ENCODE results near the gene SLC25A21.
"Not testable (repeated sequence)": the region's sequence is repeated elsewhere in the genome, so short reads cannot be mapped to it uniquely, and the experiment has no call there.

SLC25A21 gene

DNA sequence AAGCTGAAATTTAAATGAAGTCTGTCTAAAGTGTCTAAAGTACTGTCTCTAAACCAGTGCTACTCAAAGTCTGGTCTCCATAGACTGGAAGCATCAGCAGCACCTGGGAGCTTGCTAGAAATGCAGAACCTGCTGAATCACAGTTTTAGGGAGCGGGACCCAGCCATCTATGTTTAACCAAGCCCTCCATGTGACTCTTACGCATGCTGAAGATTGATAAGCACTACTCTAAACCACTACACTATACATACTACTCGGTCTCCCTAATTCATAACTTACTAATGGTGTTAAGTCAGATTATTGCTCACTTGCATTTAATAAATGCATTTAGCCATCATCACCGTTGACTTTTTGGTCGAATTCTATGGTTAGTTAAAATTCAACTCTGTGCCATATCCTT lies 88.8 kb downstream of the SLC25A21 start:
- DNase-seq, result no peak

DNA sequence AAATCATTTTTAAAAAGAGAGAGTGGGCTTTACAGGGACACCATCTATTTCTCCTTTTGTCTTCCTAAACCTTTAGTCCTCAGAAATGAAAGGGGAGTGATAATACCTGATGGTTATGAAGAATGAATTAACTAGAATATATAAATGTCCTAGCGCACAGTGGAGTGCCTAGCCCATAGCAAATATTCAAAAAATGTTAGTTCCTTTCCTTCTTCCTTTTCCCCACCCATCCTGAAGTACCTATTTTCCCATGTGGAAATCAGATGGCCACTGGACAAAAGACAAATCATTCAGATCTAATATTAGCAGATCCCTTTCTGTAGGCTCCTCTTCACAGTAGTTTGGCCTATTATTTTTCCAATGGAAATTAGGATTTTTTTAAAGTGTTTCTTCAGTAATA lies 90.0 kb downstream of the SLC25A21 start:
- DNase-seq, result no peak

DNA sequence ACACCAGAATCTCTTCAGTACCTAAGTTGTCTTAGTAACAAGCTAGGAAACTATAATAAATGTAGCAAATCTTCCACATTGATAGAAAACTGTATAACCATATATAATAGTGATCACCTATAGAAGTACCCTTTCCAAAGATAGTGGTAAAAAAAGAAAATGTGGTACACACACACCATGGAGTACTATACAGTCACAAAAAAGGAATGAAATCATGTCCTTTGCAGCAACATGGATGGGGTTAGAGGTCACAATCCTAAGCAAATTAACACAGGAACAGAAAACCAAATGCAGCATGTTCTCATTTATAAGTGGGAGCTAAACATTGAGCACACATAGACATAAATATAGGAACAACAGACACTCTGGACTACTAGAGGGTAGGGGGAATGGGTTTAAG lies 90.5 kb downstream of the SLC25A21 start:
- no peak for DNase-seq

DNA sequence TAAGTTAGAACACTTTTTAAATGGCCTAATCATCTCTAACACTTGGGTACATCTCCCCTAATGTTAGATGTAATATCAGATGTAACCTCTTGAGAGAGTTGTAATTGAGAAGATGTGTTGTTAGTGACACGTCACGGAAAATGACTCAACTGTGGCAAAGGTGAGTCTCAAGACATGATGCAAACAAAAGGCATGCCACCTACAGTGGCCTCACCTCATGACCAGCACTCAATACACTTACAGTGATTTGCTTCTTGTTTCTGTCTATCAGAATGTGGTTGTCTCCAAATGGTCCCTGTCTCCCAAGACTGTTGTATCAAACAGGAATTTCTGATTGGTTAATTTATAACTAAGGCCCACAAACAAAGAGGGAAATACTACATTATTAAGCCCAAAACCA lies 91.2 kb downstream of the SLC25A21 start:
- no peak for DNase-seq

DNA sequence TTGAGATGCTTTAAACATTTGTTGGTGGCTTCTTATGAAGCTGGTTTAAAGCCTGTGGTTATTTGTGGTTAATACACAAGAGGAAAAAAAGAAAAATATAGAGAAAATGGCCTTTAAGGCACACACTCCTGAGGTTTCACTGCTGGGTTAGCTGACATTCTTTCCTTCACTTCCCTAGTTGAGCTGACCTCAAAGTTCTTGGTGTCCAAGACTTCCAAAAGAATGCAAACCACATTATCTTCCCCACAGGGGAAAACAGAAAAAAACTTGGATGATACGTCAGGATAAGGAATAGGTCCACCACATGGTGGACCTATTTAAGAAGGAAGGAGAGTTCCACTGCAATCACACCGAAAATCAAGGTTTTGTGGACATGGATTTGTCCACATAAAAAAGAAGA lies 94.3 kb downstream of the SLC25A21 start:
- DNase-seq, result no peak

DNA sequence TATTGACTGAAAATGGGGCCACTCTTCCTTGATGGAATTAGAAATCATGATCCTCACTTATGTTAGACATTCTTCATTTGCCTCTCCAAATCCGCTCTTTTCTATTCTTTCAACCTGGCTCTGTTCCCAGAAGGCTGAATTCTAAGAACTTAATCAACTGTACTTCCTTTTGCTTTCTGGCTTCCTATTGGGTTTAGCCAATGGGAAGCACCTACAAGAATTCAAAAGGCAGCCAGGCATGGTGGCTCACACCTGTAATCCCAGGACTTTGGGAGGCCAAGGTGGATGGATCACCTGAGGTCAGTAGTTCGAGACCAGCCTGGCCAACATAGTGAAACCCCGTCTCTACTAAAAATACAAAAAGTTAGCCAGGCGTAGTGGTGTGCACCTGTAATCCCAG lies 98.1 kb downstream of the SLC25A21 start:
- DNase-seq, result not testable (repeated sequence)

DNA sequence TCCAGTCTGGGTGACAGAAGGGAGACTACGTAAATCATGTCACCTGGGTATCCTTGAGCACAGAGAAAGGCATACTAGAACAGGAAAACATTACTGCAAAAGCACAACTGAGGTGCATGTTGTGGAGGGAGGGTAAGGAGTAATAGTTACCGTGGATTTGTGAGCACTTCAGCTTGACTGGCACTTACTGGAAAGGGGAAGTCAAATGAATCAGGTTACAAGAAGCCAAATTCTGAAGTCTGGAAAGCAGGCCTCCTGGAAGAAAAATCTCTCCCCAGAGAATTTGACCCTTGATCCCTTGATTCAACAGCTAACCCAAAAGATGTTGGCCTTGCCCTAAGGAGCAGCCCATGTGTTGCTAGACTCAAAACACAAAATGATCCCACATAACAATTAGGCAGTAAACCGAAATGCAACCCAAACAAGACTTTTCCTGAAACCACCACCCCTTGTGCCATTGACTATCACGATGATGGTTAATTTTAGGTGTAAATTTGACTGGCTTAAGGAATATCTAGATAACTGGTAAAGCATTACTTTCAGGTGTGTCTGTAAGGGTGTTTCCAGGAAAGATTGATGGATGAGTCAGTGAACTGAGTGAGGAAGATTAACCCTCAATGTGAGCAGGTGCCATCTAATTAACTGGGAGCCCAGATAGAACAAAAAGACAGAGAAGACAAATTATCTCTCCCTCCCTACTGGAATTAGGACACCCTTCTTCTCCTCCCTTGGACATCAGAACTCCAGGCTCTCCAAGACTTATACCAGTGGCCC lies 108.8 kb downstream of the SLC25A21 start:
- DNase-seq, result no peak

DNA sequence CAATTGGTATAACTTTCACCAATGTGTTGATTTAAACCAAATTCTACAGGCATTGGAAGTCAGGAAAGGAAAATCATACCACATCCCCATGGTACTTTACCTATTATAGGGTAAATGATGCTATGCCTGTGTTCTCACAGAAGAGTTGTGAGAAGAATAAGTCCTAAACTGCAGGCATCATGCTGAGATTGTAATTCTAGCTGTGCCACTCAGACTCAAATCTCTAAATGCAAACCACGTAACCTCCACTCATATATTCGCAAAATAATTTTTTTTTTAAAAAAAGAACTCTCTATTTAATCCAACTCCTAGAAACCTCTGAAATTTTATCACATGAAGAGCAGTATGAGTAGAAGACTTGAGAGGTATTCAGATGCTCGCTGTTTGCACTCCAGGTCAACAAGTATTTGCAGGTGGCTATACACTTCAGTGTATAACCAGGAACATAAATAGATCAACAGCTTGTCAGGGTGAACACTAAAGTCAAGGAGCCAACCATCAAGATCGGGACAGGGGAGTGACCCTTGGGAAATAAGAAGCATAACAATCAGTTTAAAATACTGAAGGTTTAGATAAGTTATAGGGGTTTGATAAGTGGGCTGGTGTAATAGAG lies 110.1 kb downstream of the SLC25A21 start:
- no peak for DNase-seq

DNA sequence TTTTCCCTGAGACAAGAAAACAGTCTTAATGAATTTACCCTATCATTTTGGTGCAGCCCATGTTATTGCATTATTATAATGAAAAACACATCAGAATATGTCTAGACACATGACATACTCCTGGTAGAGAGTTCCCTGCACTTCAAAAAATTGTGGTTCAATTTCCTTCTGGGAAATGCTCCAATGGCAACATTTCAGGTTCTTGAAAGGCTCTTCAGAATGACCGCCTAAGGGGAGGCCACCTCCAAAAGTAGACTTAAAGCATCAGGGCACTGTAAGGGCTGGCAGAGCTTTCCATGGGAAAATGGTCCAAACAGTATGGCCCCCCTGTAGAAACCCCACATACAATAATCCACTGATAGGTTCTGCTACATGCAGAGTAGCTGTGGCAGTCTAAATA lies 110.7 kb downstream of the SLC25A21 start:
- DNase-seq, result no peak

DNA sequence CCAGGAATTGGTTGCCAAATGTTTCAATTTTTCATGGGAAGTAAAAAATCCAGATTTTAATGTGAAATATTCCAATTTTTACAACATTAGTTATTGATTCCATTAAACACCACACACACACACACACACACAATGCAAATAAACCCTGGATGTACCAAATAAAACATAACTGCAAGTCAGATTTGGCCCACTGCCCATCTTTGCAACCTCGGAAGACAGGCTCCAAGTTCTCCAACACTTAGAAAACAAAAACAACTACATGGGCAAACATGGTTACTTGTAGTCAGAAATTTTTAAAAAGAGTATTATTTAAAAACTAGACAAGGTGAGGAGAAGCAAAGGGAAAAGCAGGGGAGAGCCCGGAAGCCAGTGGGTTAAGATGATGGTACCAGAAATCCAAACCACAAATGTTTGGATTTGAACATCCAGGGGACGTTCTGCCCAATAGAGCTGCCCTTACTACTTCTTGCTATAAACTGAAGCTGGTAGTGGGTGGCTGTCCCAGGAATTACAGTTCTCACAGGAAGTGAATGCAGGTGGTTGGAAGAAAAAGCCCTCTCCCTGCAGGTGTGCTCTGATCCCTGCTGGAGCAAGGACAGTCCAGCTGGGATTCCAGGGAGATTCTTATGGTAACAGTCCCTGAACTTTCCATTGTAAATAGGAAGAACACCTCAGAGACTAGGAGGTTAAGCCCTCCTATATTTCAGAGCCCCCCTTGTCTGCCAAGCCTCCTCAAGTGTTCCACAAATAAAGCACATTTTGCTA lies 111.7 kb downstream of the SLC25A21 start:
- DNase-seq, result no peak

DNA sequence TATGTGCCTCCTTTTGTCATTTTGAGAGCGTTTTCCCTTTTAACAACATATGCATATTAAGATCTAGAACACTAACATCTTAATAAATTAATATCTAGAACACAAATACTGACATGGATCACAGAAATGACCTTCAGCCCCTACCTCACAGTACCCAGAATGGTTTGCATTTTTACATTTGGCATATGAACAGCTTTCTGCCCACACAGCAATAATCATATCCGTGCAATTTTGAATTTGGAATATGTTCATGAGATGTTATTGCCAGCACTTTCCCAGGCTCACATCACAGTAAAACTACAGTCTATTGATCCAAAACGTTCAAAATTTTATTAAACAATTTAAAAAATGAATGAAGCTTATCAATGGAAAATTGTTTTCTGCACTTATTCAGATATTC lies 114.6 kb downstream of the SLC25A21 start:
- DNase-seq, result no peak

DNA sequence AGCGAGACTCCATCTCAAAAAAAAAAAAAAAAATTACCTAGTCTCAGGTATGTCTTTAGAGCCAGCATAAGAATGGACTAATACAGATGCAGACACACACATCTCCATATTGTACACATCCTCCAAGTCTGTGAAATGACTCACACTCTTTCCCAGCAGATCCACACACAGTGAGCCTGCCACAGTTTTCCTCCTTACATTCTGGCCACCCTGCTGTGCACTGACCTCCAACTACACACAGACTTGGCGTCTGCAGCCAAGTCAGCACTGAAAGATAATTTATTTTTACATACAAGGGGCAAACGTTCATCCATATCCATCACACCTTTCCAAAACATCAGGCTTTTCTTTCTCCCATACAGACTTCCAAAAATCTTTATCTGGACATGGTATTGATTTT lies 115.9 kb downstream of the SLC25A21 start:
- DNase-seq, result no peak

DNA sequence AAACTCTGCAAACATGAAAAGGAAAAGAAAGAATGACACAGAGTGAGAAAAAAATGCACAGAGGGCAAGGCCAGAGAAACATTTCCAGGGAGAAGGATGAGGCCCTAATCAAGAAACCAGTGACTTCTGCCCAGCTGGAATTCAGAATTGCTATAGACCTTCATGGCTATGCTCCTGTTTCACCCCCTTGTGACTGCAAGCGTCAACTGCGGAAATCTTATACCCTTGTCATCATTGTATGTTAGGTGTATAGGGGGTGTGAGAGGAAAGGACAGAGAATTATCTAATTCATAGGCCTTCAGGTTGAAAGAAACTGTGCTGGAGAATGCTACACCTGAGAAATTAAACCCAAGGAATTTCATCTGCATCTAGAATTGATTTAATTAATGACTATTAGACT lies 117.5 kb downstream of the SLC25A21 start:
- no peak for DNase-seq

DNA sequence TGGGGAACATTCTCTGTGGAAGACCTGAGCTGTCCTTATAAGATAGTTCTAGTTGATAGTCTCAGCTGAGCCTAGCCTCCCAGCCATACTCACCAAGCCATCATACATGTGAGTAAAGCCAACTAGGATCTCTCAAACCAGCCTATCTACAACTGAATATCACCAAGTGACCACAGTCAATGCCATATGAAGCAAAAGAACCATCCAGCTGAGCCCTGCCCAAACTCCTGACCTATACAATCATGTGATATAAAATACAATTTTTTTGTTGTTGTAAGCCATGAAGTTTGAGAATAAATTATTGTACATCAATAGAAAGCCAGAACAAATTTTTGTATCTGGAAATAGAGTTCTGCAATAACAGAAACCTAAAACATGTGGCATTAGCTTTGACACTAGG lies 118.3 kb downstream of the SLC25A21 start:
- DNase-seq, result no peak

DNA sequence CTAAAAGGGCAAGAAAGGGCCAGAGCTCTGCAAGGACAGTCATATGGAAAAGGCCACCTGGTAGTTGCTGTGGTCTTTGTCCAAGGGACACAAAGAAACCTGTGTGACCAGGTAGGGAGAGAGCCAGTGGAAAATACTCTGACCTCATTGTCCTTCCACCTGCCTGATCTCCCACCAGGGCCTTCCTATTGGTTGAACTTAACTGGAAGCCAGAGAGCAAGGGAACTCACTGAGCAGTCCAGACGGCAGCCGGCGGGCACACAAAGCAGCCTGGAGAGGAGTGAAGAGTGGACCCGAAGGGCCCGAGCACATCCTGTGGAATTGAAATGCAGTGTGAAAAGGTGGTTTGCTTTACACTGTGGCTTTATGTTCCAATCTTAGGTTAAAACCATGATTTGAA lies 120.7 kb downstream of the SLC25A21 start:
- no peak for DNase-seq

DNA sequence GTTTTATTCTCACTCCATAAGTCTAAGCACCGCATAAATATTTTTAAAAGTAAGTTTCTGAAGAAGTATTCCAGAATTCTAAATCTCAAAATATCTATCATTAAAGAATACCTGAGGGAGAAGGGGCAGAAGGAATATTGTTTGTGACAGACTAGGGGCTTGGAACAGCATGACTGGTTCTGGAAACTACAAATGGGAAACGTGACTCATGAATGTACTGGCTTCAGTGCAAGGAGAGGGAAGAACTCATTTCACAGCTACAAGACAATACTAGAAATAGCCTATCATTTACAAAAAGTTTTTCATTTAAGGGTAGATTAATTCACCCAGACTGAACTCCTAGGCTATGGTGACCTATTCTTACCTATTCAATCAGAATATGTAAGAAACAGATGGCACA lies 121.3 kb downstream of the SLC25A21 start:
- DNase-seq, result no peak

DNA sequence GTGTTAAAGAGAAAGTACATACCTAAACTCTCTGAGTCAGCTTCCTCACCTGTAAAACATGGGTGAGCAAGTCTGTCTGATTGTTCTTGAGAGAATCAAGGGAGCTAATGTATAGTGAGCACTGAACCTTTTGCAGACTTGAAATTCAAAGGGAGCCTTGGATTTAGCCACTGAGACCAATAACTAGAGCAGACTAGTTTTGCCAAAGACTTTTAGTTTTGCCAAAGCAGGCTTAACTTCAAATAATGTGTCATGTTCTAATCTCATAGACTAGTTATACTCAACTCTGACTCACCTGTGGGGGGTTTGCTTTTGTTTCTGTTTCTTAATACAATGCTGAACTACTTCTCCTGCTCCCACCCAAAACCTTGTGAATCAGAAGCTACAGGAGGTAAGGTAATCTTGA lies 123.7 kb downstream of the SLC25A21 start:
- DNase-seq, result no peak

DNA sequence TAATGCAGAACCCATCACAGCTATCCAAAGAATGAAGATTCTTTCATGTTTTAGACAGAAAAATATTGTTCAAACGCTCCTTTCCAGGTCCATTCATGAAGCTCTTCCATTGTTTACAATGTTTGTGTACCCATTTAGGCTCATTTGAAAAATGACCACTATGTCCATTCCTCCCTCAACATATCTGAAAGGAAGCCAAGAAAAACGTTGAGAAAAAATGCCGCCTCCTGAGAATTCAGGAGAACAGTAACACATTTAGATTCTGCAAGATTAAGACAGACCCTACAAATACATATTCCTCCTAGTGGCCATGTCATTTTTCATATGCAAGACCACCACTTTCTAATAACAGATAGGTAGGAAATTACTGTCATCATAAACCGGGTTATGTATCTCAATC lies 124.4 kb downstream of the SLC25A21 start:
- DNase-seq, result no peak

DNA sequence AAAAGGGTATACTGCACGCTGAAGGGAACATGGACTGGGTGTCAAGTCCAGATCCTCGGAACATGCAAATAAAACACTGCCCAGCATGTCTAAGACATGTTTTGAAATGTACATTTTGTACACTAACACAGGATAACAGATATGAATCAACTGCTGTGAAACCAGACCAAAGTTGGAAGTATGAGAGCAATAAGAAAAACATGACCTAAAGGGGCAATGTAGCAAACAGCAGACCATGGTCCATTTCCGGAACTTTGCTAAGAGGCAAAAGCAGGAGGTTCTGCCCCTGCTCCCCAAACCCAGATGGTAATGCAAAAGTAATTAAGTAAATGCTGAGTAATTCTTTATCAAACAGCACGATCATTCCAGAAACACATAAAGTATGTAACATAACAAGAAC lies 125.2 kb downstream of the SLC25A21 start:
- DNase-seq, result no peak

DNA sequence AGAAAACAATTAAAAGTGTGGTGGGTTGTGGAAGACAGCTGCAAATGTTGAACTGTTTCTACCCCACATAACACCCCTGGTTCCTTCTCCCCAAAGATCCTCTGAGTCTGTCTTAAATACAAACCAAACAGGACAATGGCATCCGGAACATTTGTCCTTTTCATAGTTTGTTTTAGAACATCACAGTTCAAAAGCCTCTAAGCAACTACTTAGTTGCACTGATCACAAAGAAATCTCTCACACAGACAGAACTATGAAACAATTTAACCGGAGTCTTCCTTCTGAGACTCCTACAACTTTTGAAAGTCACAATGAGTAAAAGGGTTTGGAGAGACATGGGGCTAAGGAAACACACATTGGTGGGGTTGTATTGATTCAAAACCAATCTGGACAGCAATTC lies 125.6 kb downstream of the SLC25A21 start:
- no peak for DNase-seq

DNA sequence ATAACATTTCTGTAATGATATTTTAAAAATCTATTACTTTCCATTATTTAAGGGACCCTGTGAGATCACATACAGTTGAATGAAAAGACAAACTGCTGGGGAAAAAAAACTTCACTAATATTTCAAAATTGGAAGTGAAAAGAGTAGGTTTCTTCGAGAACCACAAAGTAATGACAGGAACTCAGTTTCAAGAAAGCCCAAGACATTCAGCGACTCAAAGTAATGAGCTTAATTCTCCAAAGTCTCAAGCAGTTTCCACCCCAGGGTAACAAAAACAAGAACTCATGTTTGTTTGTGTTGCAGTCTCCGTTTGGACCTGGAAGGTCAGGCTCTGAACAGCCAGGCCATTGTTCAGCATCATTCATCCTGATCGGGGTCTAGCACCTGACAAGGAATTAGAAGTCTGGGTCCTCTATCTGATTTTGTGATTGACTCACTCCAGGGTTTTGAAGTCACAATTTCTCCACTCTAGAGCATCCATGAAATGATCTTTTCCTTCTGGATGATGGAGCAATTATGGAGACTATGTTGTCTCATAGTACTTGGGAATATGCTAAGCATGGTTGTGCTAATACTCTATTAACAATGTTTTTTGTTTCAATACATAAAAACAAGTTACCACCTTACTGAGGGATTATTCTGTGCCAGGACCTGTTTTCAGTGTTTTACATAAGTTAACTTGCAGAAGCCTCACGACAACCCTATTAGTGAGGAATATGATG lies 126.9 kb downstream of the SLC25A21 start:
- DNase-seq, result no peak

DNA sequence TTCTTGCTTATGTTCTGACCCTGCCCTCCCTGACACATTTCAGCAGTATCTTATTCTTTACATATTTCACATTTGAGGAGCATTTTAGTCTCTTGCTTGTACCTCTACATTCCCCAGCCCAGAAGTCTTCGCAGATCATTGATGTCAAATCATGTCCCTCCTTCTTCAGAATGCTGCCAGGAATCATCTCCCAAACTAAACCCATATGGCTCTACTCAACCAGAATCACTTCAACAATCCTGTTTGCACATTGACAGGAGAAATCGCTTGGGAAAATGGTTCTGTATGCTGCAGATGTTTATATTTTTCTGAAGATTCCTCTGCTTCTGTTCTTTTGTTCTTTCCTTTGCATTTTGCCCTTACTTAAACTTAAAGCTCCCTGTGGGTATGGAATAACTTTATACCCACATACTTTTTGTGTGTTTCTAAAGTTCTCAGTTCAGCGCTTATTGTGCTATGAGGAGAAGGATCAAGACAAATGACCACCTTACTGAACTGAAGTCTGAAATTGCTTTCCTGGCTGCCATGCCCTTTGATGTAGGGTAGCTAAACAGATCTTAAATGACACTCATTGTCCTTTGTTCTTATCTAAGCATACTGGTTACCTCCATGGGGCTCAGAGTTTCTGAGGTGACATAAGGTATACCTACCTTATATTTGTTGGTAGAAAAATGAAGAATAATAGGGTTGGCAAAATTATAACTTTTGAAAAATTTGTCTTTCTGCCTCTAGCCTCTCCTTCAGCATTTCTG lies 134.6 kb downstream of the SLC25A21 start:
- no peak for DNase-seq
